Measurements from ENCODE around the gene CACNA1B.
"Not testable (repeated sequence)": the region's sequence is repeated elsewhere in the genome, so short reads cannot be mapped to it uniquely, and the experiment has no call there.

Gene CACNA1B

DNA sequence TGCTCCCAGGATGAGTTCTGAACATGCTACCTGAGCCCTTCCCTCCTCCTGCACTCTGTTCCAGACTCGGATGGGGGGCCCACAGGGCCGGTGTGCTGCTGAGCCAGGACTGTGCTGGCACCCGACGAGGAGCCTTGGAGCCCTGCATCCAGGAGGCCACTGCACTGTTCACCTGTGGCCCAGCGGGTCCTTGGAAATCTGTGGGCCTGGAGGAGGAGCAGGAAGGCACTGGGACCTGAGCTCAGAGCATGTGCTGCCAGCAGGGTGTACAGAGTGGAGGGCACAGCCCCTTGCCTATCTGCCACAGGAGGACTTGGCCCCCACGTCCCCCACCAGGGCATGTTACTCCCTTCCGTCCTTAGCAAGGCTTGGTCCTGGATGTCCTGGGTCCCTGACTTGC, 265.9 kb downstream of the CACNA1B start:
- not testable (repeated sequence) for DNase-seq (ENCODE audit: low read depth)

DNA sequence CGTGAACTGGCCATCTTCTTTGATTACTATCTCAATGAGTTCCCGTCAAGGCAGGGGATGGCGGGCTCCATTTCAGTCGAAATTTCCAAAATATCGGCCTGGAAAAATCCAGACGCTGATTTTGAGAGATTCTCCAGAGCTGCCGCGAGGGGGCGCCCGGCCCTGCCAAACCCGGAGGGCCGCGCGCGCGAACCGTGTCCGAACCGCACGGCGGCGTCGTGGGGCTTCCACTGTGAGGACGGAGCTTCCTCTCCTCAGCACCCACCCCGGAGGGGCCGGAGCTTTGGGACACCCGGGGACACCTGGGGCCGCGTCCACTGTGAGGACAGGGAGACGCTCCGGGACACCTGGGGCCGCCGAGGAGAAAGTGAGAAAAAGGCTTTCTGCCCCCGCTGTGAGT, 270.0 kb downstream of the CACNA1B start:
- DNase-seq (ENCODE audit: low read depth), result not testable (repeated sequence)

DNA sequence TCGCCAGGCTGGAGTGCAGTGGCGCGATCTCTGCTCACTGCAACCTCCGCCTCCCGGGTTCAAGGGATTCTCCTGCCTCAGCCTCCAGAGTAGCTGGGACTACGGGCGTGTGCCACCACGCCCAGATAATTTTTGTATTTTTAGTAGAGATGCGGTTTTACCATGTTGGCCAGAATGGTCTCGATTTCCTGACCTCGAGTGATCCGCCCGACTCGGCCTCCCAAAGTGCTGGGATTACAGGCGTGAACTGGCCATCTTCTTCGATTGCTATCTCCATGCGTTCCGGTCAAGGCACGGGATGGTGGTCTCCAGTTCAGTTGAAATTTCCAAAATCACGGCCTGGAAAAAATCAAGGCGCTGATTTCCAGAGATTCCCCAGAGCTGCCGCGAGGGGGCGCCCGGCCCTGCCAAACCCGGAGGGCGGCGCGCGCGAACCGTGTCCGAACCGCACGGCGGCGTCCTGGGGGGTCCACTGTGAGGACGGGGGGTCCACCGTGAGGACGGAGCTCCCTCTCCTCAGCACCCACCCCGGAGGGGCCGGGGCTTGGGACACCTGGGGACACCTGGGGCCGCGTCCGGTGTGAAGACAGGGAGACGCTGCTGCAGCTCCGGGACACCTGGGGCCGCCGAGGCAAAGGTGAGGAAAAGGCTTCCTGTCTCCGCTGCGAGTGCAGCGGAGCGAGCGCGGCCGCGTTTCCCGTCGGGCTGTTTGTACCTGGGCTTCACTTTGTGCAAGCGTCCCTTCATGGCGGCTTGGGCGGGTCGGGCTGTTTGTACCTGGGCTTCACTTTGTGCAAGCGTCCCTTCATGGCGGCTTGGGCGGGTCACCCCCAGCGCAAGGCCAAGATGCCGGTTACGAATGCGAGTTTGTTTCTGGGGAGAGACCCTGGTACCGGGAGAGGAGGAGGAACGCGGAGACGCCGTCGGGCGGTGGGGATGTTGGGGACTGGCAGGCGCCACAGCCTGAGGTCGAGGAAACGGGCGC, 272.4 kb downstream of the CACNA1B start:
- not testable (repeated sequence) for DNase-seq (ENCODE audit: low read depth)

DNA sequence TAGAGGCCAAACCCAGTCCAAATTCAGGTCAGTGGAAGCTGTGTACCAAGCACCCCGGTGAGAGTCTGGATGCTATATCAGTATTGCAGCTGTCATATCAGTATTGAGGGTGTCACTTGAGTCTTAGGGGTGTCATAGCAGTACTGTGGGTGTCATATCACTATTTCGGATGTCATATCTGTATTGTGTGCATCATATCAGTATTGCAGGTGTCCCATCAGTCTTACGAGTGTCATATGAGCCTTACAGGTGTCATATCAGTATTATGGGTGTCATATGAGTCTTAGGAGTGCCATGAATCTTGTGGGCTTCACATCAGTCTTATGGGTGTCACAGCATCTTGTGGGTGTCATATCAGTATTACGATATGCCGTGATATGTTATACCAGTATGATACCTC, 278.2 kb downstream of the CACNA1B start:
- DNase-seq (ENCODE audit: low read depth), result not testable (repeated sequence)

DNA sequence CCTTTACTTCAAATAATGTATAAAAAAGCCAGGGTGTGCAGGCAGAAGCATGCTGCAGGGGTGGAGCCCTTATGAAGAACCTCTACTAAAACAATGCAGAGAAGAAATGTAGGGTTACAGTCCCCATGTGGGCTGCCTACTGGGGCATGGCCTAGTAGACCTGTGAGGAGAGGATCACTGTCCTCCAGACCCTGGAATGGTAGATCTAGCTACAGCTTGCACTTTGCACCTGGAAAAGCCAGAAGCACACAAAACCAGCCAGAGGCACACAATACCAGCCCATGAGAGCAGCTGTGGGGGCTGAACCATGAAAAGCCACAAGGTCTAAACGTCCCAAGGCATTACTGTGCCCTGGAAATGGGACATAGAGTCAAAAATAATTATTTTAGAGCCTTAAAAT, 289.2 kb downstream of the CACNA1B start:
- DNase-seq (ENCODE audit: low read depth), result not testable (repeated sequence)

Data from stimulated activated CD8-positive, alpha-beta memory T cell treated with anti-CD3 and anti-CD28 coated beads, Interleukin-15, amount 100 ng/mL, for 1 hour (primary cell).